WTC11 (cell line): ENCODE data around the gene MMAB.

Experiments used
- AFF4 ChIP-seq: sonication (generic); formaldehyde crosslinking; IDR thresholded peaks from 2 replicates; pipeline ENCODE4 v1.8.1; 2023; ENCODE audit warnings: mild to moderate bottlenecking, missing genetic modification reagents, borderline replicate concordance
- CTCF ChIP-seq: fragments of 200-600 bp; IDR thresholded peaks from 2 replicates; pipeline ENCODE4 v1.8.0; 2022; ENCODE audit warnings: antibody characterized with exemption
- JUN ChIP-seq: sonication (generic); formaldehyde crosslinking; IDR thresholded peaks from 2 replicates; pipeline ENCODE4 v1.8.0; 2023; ENCODE audit warnings: mild to moderate bottlenecking, missing genetic modification reagents
- MYBL2 ChIP-seq: sonication (generic); formaldehyde crosslinking; IDR thresholded peaks from 2 replicates; pipeline ENCODE4 v1.8.1; 2023; ENCODE audit warnings: mild to moderate bottlenecking, moderate library complexity, missing genetic modification reagents
- NFATC4 ChIP-seq: fragments of 250-450 bp; sonication (Bioruptor Pico); IDR thresholded peaks from 2 replicates; pipeline ENCODE4 v1.9.0; 2021; ENCODE audit warnings: mild to moderate bottlenecking
- PREB ChIP-seq: sonication (generic); formaldehyde crosslinking; IDR thresholded peaks from 2 replicates; pipeline ENCODE4 v1.8.1; 2022; ENCODE audit warnings: mild to moderate bottlenecking, missing genetic modification reagents, moderate library complexity, borderline replicate concordance
- TCF7 ChIP-seq: sonication (generic); formaldehyde crosslinking; IDR thresholded peaks from 2 replicates; pipeline ENCODE4 v1.8.0; 2022; ENCODE audit warnings: mild to moderate bottlenecking, low read depth, missing genetic modification reagents, moderate library complexity
- ZBTB21 ChIP-seq: sonication (generic); formaldehyde crosslinking; IDR thresholded peaks from 2 replicates; pipeline ENCODE4 v1.8.1; 2023; ENCODE audit warnings: mild to moderate bottlenecking, missing genetic modification reagents, borderline replicate concordance
- ZBTB43 ChIP-seq: sonication (generic); formaldehyde crosslinking; IDR thresholded peaks from 2 replicates; pipeline ENCODE4 v1.8.1; 2023; ENCODE audit warnings: mild to moderate bottlenecking, missing genetic modification reagents
- ZNF317 ChIP-seq: sonication (generic); formaldehyde crosslinking; IDR thresholded peaks from 2 replicates; pipeline ENCODE4 v1.8.1; 2023; ENCODE audit warnings: low read depth, mild to moderate bottlenecking, moderate library complexity, missing genetic modification reagents, borderline replicate concordance

- TF ChIP-seq TCF7, result no peak
- TF ChIP-seq ZNF317, result no peak
- TF ChIP-seq ZBTB43 (CRISPR knock-in tag), result no peak
- TF ChIP-seq CTCF, result no peak
- no peak for TF ChIP-seq PREB (CRISPR knock-in tag)
- no peak for TF ChIP-seq NFATC4 (CRISPR knock-in tag)
- TF ChIP-seq JUN (CRISPR knock-in tag), result no peak
- no peak for TF ChIP-seq ZBTB21 (CRISPR knock-in tag)
- TF ChIP-seq MYBL2 (CRISPR knock-in tag), result no peak
- no peak for TF ChIP-seq AFF4
These were observed 40.5 kb upstream of the MMAB start for GRCh38 chr12:109613649-109614455.
